Keratinocyte (primary cell): ENCODE measurements around the gene GNB1L. TPM values are rescaled to one million over a fixed set of nuclear protein-coding genes. Genes with fewer than 3 reads are reported as not detected.

Experiments
- DNase-seq: peaks from one replicate; pipeline ENCODE4 v3.0.0-alpha.2; 2011; ENCODE audit warnings: low read depth, missing footprints, low spot score
- FAIRE-seq: peaks from 2 replicates; lab custom pipeline; 2011; peaks lifted over from hg19 to GRCh38; lab: Jason Lieb, UNC
- H2AFZ ChIP-seq: 2 replicates; pipeline ENCODE4 v1.6.0; 2012; ENCODE audit warnings: low read length, control low read depth, inconsistent platforms; ENCODE audit not compliant: control insufficient read depth
- H3K27ac ChIP-seq: 2 replicates; pipeline ENCODE4 v1.5.1; 2011; ENCODE audit warnings: low read length; ENCODE audit not compliant: control insufficient read depth, insufficient read depth
- H3K27me3 ChIP-seq: 3 replicates; pipeline ENCODE4 v1.6.0; 2011; ENCODE audit warnings: low read length; ENCODE audit not compliant: control insufficient read depth, insufficient read depth; ENCODE audit errors: extremely low read depth
- H3K36me3 ChIP-seq, 2 experiments: 2 replicates in 1 of 2; 3 replicates in 1 of 2; pipeline ENCODE4 v1.5.1; 2011; ENCODE audit warnings: low read length in 2 of 2, mild to moderate bottlenecking in 1 of 2; ENCODE audit not compliant: control insufficient read depth in 2 of 2, insufficient read depth in 2 of 2; ENCODE audit errors: extremely low read depth in 1 of 2
- H3K4me1 ChIP-seq: 3 replicates; pipeline ENCODE4 v1.5.1; 2011; ENCODE audit warnings: low read length; ENCODE audit not compliant: control insufficient read depth, insufficient read depth; ENCODE audit errors: extremely low read depth
- H3K4me2 ChIP-seq: 3 replicates; pipeline ENCODE4 v1.6.0; 2011; ENCODE audit warnings: low read depth, low read length; ENCODE audit not compliant: control insufficient read depth, insufficient read depth; ENCODE audit errors: extremely low read depth
- H3K4me3 ChIP-seq, 3 experiments: fragments of 200-600 bp in 1 of 3; sonication (generic) in 1 of 3; 2 replicates in 2 of 3; 3 replicates in 1 of 3; pipeline ENCODE4 v1.5.1; 2011 to 2016; ENCODE audit warnings: low read length in 3 of 3, mild to moderate bottlenecking in 3 of 3, control low read depth in 2 of 3, inconsistent platforms in 1 of 3, low read depth in 1 of 3, mixed read lengths in 1 of 3, mixed run types in 1 of 3, moderate library complexity in 1 of 3; ENCODE audit not compliant: control insufficient read depth in 2 of 3, insufficient read depth in 2 of 3; ENCODE audit errors: extremely low read depth in 1 of 3
- H3K79me2 ChIP-seq: 2 replicates; pipeline ENCODE4 v1.6.0; 2012; ENCODE audit warnings: low read length; ENCODE audit not compliant: control insufficient read depth, insufficient read depth
- H3K9ac ChIP-seq: 3 replicates; pipeline ENCODE4 v1.6.0; 2011; ENCODE audit warnings: low read length; ENCODE audit not compliant: control insufficient read depth, insufficient read depth; ENCODE audit errors: extremely low read depth
- H3K9me1 ChIP-seq: 3 replicates; pipeline ENCODE4 v1.6.0; 2011; ENCODE audit warnings: low read length; ENCODE audit not compliant: control insufficient read depth, insufficient read depth; ENCODE audit errors: extremely low read depth
- H3K9me3 ChIP-seq: 2 replicates; pipeline ENCODE4 v1.5.1; 2012; ENCODE audit warnings: low read depth, low read length; ENCODE audit not compliant: control insufficient read depth
- H4K20me1 ChIP-seq: 3 replicates; pipeline ENCODE4 v1.6.0; 2011; ENCODE audit warnings: low read length; ENCODE audit not compliant: control insufficient read depth, insufficient read depth; ENCODE audit errors: extremely low read depth
- EZH2 ChIP-seq: IDR thresholded peaks from one replicate; pipeline ENCODE4 v1.6.1; 2012; ENCODE audit warnings: inconsistent platforms, mild to moderate bottlenecking, low read length, moderate library complexity
- dilution Hi-C: fragments of 300-500 bp; cut with MboI; formaldehyde crosslinking; loops from one replicate; pipeline ENCODE4 v1.7.0; 2020; ENCODE audit warnings: low sequenced_read_pairs; ENCODE audit not compliant: extremely low pct_ligation_motif_present
- polyA plus RNA-seq, 5 experiments: library from polyadenylated mRNA; depleted of rRNA in 3 of 5; stranded (reverse) in 3 of 5; stranded (forward) in 1 of 5; unstranded in 1 of 5; fragments of >200 nt; gene quantifications; 1 replicate in 1 of 5; 2 replicates in 3 of 5; 3 replicates in 1 of 5; pipeline versions ENCODE4 v1.2.1 to v1.2.3, GENCODE V29; 2011 to 2012; ENCODE audit warnings: missing spikeins in 2 of 5, low read depth in 1 of 5, low replicate concordance in 1 of 5
- TF ChIP-seq, protein P1 (sequence below), 3 experiments: IDR thresholded peaks in 1 of 3; conservative IDR thresholded peaks in 1 of 3; optimal IDR thresholded peaks in 1 of 3; 2 replicates in 2 of 3; 3 replicates in 1 of 3; pipeline versions ENCODE3 to v1.5.1; 2011; ENCODE audit warnings: low read length in 3 of 3, mild to moderate bottlenecking in 3 of 3, moderate library complexity in 2 of 3, control low read depth in 1 of 3, inconsistent platforms in 1 of 3; ENCODE audit not compliant: insufficient read depth in 2 of 3; ENCODE audit errors: extremely low read depth in 1 of 3

GNB1L gene
- polyA plus RNA-seq, 1 donor (not counting 4 experiments of a cell fraction or from before 2014, with no cell fraction given) = 2.0 TPM

- Histone ChIP-seq H3K9ac (no peak overlapping the region), H3K27me3 (no peaks in the 10 kb centered on the region), H3K9me3 (no peaks in the 10 kb centered on the region), H3K4me2 (no peak overlapping the region), H4K20me1 (no peaks in the 10 kb centered on the region), H3K4me3 (no peak overlapping the region), H3K27ac (no peak overlapping the region), H3K79me2 (no peaks in the 10 kb centered on the region), H2AFZ (no peak overlapping the region), H3K4me1 (peaks cover 28% of the 10 kb centered on the region), H3K36me3 (no peaks in the 10 kb centered on the region), H3K9me1 (no peaks in the 10 kb centered on the region)
- TF ChIP-seq, protein P1, sequence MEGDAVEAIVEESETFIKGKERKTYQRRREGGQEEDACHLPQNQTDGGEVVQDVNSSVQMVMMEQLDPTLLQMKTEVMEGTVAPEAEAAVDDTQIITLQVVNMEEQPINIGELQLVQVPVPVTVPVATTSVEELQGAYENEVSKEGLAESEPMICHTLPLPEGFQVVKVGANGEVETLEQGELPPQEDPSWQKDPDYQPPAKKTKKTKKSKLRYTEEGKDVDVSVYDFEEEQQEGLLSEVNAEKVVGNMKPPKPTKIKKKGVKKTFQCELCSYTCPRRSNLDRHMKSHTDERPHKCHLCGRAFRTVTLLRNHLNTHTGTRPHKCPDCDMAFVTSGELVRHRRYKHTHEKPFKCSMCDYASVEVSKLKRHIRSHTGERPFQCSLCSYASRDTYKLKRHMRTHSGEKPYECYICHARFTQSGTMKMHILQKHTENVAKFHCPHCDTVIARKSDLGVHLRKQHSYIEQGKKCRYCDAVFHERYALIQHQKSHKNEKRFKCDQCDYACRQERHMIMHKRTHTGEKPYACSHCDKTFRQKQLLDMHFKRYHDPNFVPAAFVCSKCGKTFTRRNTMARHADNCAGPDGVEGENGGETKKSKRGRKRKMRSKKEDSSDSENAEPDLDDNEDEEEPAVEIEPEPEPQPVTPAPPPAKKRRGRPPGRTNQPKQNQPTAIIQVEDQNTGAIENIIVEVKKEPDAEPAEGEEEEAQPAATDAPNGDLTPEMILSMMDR (optimal IDR thresholded peaks at IDR 0.05 in 1 of 3, IDR thresholded peaks at IDR 0.05 in 1 of 3, conservative IDR thresholded peaks at IDR 0.05 in 1 of 3; ENCODE audit: extremely low read depth in 1 of 3, insufficient read depth in 2 of 3, low read length in 3 of 3) = no peak
- TF ChIP-seq EZH2 = no peak
- dilution Hi-C loops = no loop called here
- FAIRE-seq (no peak), DNase-seq (no peak)
Measured at GRCh38 chr22:19815093-19815822, 39.4 kb downstream of the GNB1L start.

DNA sequence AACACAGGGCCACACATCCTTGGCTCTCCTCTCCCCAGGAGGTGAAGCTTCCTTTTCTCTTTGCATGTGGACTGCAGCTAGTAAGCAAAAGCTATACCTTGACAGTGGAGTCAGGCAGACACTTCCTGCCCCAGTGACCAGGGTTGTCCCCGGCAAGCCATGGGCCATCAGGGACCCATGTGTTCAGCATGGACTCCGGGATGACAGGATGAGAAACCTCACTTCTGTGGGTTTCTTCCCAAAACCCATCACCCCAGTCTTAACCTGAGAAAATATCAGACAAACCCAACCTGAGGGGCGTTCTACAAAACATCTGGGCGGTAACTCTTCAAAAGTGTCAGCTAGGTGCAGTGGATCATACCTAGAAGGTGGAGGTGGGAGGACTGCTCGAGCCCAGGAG is 40.2 kb downstream of the GNB1L start:
- H3K27me3 ChIP-seq = no peaks in the 10 kb centered on the region
- no peak for FAIRE-seq

More for the DNA sequence above, 40.2 kb downstream of the GNB1L start:
- Histone ChIP-seq H3K27ac (no peak overlapping the region), H3K9ac (no peak overlapping the region), H2AFZ (no peak overlapping the region), H3K9me3 (no peaks in the 10 kb centered on the region), H3K36me3 (no peaks in the 10 kb centered on the region), H4K20me1 (no peaks in the 10 kb centered on the region), H3K9me1 (no peaks in the 10 kb centered on the region), H3K79me2 (no peaks in the 10 kb centered on the region), H3K4me1 (peaks cover 30% of the 10 kb centered on the region), H3K4me3 (no peak overlapping the region), H3K4me2 (no peak overlapping the region)
- no peak for DNase-seq
- dilution Hi-C loops = no loop called here
- no peak for TF ChIP-seq EZH2
- TF ChIP-seq, protein P1 (optimal IDR thresholded peaks at IDR 0.05 in 1 of 3, IDR thresholded peaks at IDR 0.05 in 1 of 3, conservative IDR thresholded peaks at IDR 0.05 in 1 of 3; ENCODE audit: extremely low read depth in 1 of 3, insufficient read depth in 2 of 3, low read length in 3 of 3) = no peak
